Erythroblast (primary cell): Measurements from ENCODE around the gene DIP2C.

ENCODE experiments used
- GATA1 ChIP-seq: IDR thresholded peaks from 2 replicates; pipeline ENCODE4 v1.6.1; 2011; ENCODE audit warnings: low read depth, mild to moderate bottlenecking, control low read depth, low read length, moderate library complexity
- POLR2A ChIP-seq: IDR thresholded peaks from 2 replicates; pipeline ENCODE4 v1.6.1; 2011; ENCODE audit warnings: mild to moderate bottlenecking, low read length

DNA sequence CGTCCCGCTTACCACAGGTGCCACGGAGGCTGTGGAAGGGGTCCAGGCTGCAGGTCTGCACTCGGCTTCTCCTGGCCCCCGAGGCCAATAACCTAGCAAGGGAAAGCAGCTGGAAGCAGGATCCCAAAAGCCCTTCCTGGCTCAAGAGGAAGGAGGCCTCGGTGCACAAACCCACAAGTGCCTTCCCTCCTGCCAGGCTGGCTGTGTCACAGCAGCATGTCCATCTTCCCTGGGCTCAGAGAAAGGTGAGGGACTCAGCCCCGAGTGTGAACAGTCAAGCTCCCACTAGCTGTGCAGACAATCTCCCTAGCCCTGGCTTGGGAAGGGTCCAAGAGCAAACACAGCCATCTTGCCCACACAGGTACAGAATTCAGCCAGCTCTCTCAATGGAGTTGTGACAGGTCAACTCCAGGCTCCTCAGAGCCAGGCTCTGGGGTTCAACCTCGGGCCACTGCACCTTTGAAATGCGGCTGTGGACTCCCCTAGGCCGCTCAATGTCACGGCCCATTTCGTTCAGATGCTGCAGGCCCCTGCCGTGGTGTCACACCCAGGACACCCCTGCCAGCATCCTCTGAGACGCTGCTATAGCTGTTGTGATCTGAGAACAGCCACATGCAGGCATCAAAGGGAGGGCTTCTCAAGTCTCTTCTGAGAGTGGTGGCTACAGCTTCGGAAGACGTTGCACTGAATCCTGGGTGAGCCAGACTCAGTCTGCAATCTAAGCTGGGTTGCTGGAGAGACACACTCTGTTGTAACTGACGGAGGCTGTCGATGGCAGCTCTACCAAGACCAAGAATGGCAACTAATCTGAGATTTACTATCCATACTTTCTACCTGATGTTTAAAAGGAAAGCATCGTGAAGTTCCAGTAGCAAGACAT is 137.9 kb downstream of the DIP2C start:
- TF ChIP-seq POLR2A (no peak), GATA1 (no peak)
